ENCODE data around the gene ZFR2. TPM values are rescaled to one million over a fixed set of nuclear protein-coding genes. Genes with fewer than 3 reads are reported as not detected.

Gene ZFR2
- polyA plus RNA-seq, 3 donors: not detected

- WGBS (ENCODE audit: insufficient coverage): no CpG with 5 or more reads among the region's 3 CpGs
- H3K4me3 Mint-ChIP-seq: no peak overlapping the region
These were observed 76.7 kb downstream of the ZFR2 start for GRCh38 chr19:3792114-3792513.

GRCh38 chr19:3790941-3791340, 77.9 kb downstream of the ZFR2 start:
- Mint-ChIP-seq H3K4me3 (no peak overlapping the region), H3K36me3 (no peaks in the 10 kb centered on the region)

More at GRCh38 chr19:3792114-3792513, 76.7 kb downstream of the ZFR2 start:
- Mint-ChIP-seq H3K36me3 (no peaks in the 10 kb centered on the region), H3K27me3 (ENCODE audit: low read depth in 3 of 3) (peaks cover 9 to 15% (median 11%) of the 10 kb centered on the region in 3 donors), H3K9me3 (peaks cover 6 to 21% (median 13%) of the 10 kb centered on the region in 7 donors), H3K27ac (no peak overlapping the region), H3K4me1 (no peaks in the 10 kb centered on the region)
- intact Hi-C loops (cut with micrococcal nuclease): no loop called here
- TF ChIP-seq CTCF (IDR thresholded peaks at IDR 0.05): no peak
- H3K4me1 ChIP-seq (ENCODE audit: control insufficient read depth in 1 of 2, insufficient read depth in 2 of 2, low read length in 2 of 2): no peaks in the 10 kb centered on the region
- no peaks in the 10 kb centered on the region for H3K36me3 ChIP-seq (replicated peaks in 1 of 2; ENCODE audit: control insufficient read depth in 1 of 2, insufficient read depth in 2 of 2, low read length in 2 of 2)
- no peak overlapping the region for H3K27ac ChIP-seq (ENCODE audit: low read depth in 1 of 2, low read length in 2 of 2)
- H2AFZ ChIP-seq (ENCODE audit: insufficient read depth, low read depth, low read length, poor library complexity, severe bottlenecking): no peak overlapping the region
- H4K20me1 ChIP-seq (ENCODE audit: insufficient read depth, low read length): no peaks in the 10 kb centered on the region
- no peak overlapping the region for H3K4me3 ChIP-seq (replicated peaks in 1 of 3; ENCODE audit: low read depth in 2 of 3, low read length in 3 of 3)
- no peaks in the 10 kb centered on the region for H3K27me3 ChIP-seq (ENCODE audit: control insufficient read depth in 2 of 2, insufficient read depth in 2 of 2, low read length in 2 of 2)
- DNase-seq: no peak
- no peaks in the 10 kb centered on the region for H3K79me2 ChIP-seq (ENCODE audit: insufficient read depth, low read length)
- H3K9me3 ChIP-seq (replicated peaks in 1 of 2; ENCODE audit: control insufficient read depth in 1 of 2, insufficient read depth in 1 of 2, low read length in 2 of 2): peaks cover 2 to 5% of the 10 kb centered on the region in 2 donors
- H3K4me2 ChIP-seq (replicated peaks; ENCODE audit: extremely low read depth, low read length, poor library complexity, severe bottlenecking): no peak overlapping the region
- H3K9ac ChIP-seq (ENCODE audit: insufficient read depth, low read length, poor library complexity, severe bottlenecking): no peak overlapping the region

More at GRCh38 chr19:3790941-3791340, 77.9 kb downstream of the ZFR2 start:
- H3K27me3 Mint-ChIP-seq (ENCODE audit: low read depth in 3 of 3): peaks cover 13 to 19% (median 17%) of the 10 kb centered on the region in 3 donors
- intact Hi-C loops (cut with micrococcal nuclease): no loop called here
- no peaks in the 10 kb centered on the region for H4K20me1 ChIP-seq (ENCODE audit: insufficient read depth, low read length)
- no peak overlapping the region for H2AFZ ChIP-seq (ENCODE audit: insufficient read depth, low read depth, low read length, poor library complexity, severe bottlenecking)
- no peak for DNase-seq
- no peak overlapping the region for H3K9ac ChIP-seq (ENCODE audit: insufficient read depth, low read length, poor library complexity, severe bottlenecking)
- peaks cover 0 to 10% (median 7%) of the 10 kb centered on the region in 7 donors for H3K9me3 Mint-ChIP-seq
- H3K79me2 ChIP-seq (ENCODE audit: insufficient read depth, low read length): no peaks in the 10 kb centered on the region
- H3K9me3 ChIP-seq (replicated peaks in 1 of 2; ENCODE audit: control insufficient read depth in 1 of 2, insufficient read depth in 1 of 2, low read length in 2 of 2): no peaks in the 10 kb centered on the region
- no peak overlapping the region for H3K27ac ChIP-seq (ENCODE audit: low read depth in 1 of 2, low read length in 2 of 2)
- 83% methylated on average over 4 of the region's 7 CpGs for WGBS (ENCODE audit: insufficient coverage)
- peaks cover 0 to 2% of the 10 kb centered on the region in 2 donors for H3K4me1 ChIP-seq (ENCODE audit: control insufficient read depth in 1 of 2, insufficient read depth in 2 of 2, low read length in 2 of 2)
- no peak for TF ChIP-seq CTCF (IDR thresholded peaks at IDR 0.05)
- H3K4me3 ChIP-seq (replicated peaks in 1 of 3; ENCODE audit: low read depth in 2 of 3, low read length in 3 of 3): no peak overlapping the region
- no peak overlapping the region for H3K27ac Mint-ChIP-seq
- no peak overlapping the region for H3K4me2 ChIP-seq (replicated peaks; ENCODE audit: extremely low read depth, low read length, poor library complexity, severe bottlenecking)
- peaks cover 0 to 5% of the 10 kb centered on the region in 2 donors for H3K27me3 ChIP-seq (ENCODE audit: control insufficient read depth in 2 of 2, insufficient read depth in 2 of 2, low read length in 2 of 2)
- no peaks in the 10 kb centered on the region for H3K36me3 ChIP-seq (replicated peaks in 1 of 2; ENCODE audit: control insufficient read depth in 1 of 2, insufficient read depth in 2 of 2, low read length in 2 of 2)
- no peaks in the 10 kb centered on the region for H3K4me1 Mint-ChIP-seq
